Measurements from ENCODE around the gene ARHGAP19. TPM values are rescaled to one million over a fixed set of nuclear protein-coding genes. Genes with fewer than 3 reads are reported as not detected.
"Not testable (repeated sequence)": the region's sequence is repeated elsewhere in the genome, so short reads cannot be mapped to it uniquely, and the experiment has no call there.

The ARHGAP19 gene
- total RNA-seq, 4 donors from 2014 or later = 4.5 to 19.4 (median 5.3) TPM

DNA sequence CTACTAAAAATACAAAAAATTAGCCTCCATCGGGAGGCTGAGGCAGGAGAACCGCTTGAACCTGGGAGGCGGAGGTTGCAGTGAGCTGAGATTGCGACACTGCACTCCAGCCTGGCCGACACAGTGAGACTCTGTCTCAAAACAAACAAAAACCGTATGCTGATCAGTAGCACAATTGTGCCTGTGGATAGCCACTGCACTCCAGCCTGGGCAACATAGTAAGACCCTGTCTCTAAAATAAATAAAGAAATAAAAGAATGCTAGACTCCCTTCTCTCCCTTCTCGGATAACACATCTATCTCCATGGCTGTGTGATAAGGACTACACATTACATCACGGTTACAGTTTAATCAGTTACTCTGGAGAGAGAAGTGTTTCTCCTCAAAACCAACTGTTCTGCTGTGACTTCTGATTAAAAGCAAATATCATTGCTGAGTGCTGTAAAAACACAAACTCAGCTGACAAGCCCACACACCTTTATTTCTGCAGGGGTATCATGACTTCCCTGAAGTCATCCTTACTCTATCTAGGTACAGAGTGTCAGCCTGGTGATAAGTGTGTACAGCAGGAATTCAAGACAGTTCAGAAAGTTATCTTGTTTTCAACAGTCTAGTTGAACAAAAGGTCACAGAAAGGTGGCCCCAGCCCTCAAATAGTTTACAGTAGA lies 5.3 kb upstream of the ARHGAP19 start:
- ATAC-seq (ENCODE audit: low FRiP score) = peak; percentile 51
- TF ChIP-seq CTCF (IDR thresholded peaks at IDR 0.05) = no peak
- no peak for DNase-seq (ENCODE audit: low spot score)

DNA sequence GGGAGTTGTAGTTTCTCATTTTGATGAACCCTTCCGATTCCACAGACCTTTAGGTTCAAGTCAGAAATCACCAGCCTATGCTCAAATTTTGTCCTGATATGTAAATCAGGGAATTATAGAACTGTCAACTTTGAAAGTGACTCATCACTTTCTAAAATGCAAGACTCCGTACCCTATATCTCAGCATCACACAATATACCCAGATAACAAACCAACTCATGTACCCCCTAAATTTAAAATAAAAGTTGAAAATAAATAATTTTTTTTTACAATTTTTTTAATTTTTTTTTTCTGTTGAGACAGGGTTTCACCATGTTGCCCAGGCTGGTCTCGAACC lies 393 bp upstream of the ARHGAP19 start:
- no peak for DNase-seq (ENCODE audit: low spot score)
- ATAC-seq (ENCODE audit: low FRiP score) = peak; percentile 4
- TF ChIP-seq CTCF (IDR thresholded peaks at IDR 0.05) = no peak

- ATAC-seq (ENCODE audit: low FRiP score) (no peak), DNase-seq (ENCODE audit: low spot score) (no peak)
- no peak for TF ChIP-seq CTCF (IDR thresholded peaks at IDR 0.05)
These were observed 910 bp downstream of the ARHGAP19 start for GRCh38 chr10:97291357-97292096.

- ATAC-seq (ENCODE audit: low FRiP score) = not testable (repeated sequence)
These were observed 1.7 kb downstream of the ARHGAP19 start for GRCh38 chr10:97290576-97291356.

GRCh38 chr10:97290076-97290475 lies 2.4 kb downstream of the ARHGAP19 start:
- ATAC-seq (ENCODE audit: low FRiP score); DNase-seq (ENCODE audit: low spot score): not testable (repeated sequence)

More at GRCh38 chr10:97290576-97291356, 1.7 kb downstream of the ARHGAP19 start:
- DNase-seq (ENCODE audit: low spot score) = not testable (repeated sequence)

GRCh38 chr10:97280783-97281182 lies 11.7 kb downstream of the ARHGAP19 start:
- DNase-seq (ENCODE audit: low spot score) (no peak), ATAC-seq (ENCODE audit: low FRiP score) (no peak)
- TF ChIP-seq CTCF (IDR thresholded peaks at IDR 0.05) = no peak

- ATAC-seq (ENCODE audit: low FRiP score) = peak; percentile 64
- DNase-seq (ENCODE audit: low spot score) = peak; percentile 33
- TF ChIP-seq CTCF (IDR thresholded peaks at IDR 0.05) = no peak
These were observed 13.2 kb downstream of the ARHGAP19 start for GRCh38 chr10:97279121-97279815.

Data from omental fat pad (tissue), 4 donors.